HG02981 (cell line): Measurements from ENCODE around the gene AIFM3.
"Not testable (repeated sequence)": the region's sequence is repeated elsewhere in the genome, so short reads cannot be mapped to it uniquely, and the experiment has no call there.

ENCODE experiments used
- ATAC-seq: cut with Tn5 transposase; IDR thresholded peaks from one replicate; pipeline ENCODE4 v1.9.1; 2021; ENCODE audit warnings: mild to moderate bottlenecking, moderate library complexity; ENCODE audit not compliant: unreplicated experiment

Gene AIFM3

DNA sequence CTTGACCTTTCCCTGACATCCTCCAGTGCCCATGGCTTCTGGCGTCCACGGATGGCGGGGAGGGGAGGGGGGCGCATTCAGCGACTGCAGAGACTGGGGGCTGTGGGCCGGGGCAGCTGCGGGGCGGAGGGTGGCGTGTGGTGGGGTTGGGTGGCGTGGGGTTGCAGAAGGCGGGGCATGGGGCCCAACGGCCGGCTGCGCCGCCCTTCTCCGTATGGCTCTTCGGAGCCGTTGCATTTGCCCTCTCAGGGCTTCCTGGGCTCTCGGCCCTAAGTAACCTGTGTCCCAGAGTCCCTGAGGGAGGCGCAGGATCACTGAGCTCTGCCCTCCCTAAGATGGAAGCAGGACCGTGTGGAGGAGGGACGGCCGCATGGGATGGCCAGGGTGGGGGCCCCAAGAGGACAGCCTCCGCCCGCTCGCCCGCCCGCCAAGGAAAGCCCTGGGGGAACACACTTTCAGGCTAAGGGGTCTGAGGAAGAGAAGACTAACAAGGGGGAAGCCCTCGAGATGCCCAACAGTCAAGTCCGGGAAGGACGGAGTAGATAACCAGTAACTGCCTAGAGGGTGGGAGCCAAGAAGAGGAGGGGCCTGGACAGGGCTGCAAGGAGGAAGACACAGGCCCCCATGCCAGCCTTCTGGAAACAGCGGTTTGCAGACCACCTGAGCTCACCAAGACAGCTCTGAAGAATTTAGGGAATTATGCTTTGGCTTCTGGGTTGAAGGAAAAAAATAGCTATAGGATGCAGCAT, 9.2 kb upstream of the AIFM3 start:
- ATAC-seq = no peak

DNA sequence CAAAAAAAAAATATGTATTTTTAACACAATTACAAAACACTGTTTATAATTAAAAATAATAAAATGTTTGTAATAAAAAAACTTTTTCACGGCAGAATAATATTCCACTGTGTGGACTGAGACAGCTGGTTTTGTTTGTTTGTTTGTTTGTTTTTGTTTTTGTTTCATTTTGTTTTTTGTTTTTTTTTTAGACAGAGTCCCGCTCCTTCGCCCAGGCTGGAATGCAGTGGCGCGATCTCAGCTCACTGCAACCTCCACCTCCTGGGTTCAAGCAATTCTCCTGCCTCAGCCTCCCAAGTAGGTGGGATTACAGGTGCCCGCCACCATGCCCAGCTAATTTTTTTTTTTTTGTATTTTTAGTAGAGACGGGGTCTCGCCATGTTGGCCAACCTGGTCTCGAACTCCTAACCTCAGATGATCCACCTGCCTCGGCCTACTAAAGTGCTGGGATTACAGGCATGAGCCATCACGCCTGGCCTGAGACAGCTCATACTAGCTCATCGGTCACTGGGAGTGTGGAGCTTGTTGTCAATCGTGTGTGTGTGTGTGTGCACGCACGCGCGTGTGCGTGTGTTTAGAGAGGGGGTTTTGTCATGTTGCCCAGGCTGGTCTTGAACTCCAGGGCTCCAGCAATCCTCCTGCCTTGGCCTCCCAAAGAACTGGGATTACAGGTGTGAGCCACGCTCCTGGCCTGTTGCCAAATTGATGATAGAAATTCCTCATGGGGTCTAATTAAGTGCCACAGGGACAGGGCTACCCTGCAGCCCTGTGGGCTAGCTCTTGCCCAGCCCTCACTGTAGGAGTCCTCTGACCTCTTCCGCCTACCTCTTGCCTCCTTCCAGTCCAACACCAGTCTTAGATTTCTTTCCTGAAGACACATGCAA, 7.2 kb upstream of the AIFM3 start:
- ATAC-seq = no peak

GRCh38 chr22:20960609-20961008, 6.4 kb upstream of the AIFM3 start:
- no peak for ATAC-seq

GRCh38 chr22:20962491-20962945, 4.5 kb upstream of the AIFM3 start:
- no peak for ATAC-seq

DNA sequence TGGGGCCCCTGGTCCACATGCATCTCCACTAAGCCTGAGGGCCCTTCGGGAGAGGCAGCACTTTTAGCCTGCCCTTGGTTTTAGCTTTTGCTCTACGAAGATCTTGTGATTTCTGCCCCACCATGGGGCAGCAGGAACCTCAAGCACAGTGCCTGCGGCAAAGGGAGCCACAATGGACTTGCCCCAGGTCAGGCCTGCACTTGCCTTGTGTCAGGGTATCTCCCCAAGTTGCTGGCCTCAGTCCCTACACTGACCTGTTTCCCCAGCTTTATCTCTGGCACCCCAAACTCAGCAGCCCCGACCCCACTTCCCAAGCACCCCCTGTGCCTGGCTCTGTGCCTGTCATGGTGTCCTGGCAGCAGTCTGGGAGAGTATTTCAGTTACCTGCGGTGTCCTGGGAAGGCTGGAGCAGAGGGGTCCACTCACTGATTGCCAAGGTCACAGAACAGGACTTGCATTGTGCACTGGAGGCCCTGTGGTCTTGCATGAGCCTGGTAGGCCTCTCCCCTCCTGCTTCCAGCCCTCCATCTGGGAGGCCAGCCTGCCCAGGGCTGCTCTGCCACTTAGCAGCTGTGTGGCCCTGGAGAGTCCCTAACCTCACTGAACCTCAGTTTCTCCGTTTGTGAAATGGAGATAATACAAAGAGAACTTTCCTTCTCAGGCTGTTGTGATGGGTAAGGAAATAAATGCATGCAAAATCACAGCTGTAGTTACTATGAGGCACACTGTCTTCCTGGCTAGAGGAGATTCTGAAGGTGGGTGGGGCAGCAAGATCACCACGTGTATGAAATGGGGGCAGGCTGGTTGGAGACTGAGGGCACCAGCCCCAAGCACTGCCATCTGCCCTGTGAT, 3.6 kb upstream of the AIFM3 start:
- ATAC-seq = no peak

GRCh38 chr22:20964090-20964798, 2.8 kb upstream of the AIFM3 start:
- ATAC-seq = no peak

DNA sequence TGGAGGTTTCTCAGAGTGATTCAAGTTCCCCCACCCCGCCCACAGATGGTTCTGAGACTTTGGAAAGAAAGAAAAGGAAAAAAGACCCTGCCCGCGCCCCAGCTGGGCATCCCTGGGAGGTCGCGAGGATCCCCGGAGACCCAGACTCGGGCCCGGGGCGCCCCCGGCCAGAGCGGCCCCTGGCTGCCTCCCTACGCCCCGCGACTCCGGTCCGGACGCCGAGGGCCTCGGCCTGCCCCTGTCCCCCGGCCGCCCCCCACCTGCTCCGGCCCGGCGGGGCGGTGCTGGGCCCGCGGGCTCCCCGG, 2.3 kb upstream of the AIFM3 start:
- ATAC-seq = no peak

- ATAC-seq = no peak
These were observed 1.8 kb upstream of the AIFM3 start for GRCh38 chr22:20965104-20965887.

DNA sequence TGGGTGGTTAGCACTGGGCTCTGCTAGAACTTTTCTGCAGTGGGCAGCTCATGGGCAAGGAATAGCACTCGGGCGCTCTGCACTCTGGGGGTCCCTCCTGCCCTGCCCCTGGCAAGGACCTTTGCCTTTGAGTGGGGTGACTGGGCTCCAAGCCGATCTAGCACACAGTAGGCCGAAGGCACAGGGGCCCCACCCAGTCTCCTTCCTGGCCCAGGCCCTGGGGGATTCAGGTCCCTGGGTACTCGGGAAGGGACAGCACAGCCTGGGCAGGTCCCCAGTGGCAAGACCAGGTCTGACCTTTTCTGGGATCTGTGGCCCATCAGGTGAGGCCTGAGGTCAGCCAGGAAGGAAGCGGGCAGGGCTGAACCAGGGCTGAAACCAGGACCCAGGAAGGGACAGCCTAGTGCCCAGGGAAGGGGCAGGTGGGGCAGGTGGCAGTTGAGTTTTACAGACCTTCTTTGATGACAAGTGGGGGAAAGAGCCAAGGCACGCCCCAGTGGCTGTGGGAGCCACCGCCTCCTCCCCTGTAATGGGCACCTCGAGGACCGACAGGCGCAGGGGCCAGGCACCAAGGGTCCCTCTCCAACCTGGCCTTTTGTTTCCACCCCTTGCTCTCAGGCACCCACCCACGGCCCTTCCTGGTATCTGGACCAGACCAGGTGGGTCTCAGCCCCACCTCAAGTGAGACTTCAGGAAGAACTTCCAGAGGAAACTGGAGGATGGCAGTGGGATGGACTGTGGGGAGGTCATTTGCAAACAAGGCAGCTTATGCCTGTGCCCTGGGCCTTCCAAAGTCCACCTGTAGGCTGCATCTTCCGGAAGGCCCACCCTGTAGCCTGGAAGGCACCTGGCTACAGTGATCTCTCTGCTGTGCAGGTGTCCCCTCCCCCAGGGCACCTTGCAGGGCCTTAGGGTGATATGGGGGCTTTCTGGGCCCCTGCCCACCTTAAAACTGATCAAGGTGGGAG, 883 bp upstream of the AIFM3 start:
- ATAC-seq = no peak

DNA sequence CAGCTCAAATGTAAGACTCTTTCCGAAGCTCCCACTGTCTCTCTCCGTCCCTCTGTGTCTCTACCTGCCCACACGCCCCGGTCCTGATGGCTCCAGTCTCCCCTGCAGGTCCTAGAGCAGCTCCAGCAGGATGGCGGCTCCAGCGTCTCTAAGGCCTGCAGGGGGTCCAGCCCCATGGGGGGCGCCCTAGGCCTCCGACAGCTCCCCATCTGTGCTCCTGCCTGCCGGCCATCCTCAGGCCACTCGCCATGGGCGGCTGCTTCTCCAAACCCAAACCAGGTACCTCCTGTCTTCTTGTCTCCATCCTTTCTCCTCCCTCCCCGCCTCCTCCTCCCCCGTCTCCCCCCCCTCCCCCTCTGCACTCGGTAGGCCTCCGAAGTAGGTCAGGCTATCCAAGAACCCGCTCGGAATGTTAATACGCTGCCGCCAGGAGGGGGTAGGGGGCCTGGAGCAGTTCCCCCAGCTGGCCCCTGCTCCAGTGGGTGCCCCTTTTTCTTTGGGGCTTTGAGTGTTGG, 699 bp downstream of the AIFM3 start:
- ATAC-seq = no peak

GRCh38 chr22:20968281-20968977, 1.4 kb downstream of the AIFM3 start:
- no peak for ATAC-seq

DNA sequence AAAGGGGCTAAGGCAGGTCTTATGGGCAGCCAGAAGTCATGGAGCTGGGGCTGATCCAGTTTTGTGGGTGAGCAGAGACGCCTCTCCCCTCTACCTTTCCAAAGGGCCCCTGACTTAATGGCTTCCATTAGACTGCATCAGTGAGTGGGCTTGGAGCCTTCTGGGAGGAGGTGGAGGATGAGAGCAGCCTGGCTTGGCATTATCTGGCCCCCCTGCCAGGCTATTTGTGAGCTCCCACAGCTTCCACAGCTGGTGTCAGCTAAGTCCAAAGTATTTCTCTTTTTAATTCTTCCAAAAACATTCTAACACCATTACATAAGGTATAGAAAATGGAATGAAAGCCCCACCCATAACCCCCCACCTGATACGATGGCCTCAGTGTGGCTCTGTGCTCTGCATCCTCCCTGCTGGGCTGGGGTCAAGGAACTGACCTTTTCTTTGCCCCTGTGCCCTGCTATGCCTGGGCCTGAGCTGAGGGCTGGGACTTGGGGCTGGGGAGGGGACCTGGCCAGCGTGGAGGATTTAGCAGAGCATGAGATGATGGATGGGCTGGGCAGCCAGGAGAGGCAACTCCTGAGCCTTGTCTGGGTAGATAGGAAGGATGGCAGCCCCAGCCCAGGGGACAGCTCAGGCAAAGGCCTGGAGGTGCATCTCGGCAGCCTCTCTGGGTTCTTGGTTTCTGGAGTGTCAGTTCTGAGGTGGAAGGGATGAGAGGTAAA, 4.0 kb downstream of the AIFM3 start:
- no peak for ATAC-seq

GRCh38 chr22:20972014-20972694, 5.1 kb downstream of the AIFM3 start:
- not testable (repeated sequence) for ATAC-seq

- ATAC-seq = no peak
These were observed 6.0 kb downstream of the AIFM3 start for GRCh38 chr22:20972933-20973577.

DNA sequence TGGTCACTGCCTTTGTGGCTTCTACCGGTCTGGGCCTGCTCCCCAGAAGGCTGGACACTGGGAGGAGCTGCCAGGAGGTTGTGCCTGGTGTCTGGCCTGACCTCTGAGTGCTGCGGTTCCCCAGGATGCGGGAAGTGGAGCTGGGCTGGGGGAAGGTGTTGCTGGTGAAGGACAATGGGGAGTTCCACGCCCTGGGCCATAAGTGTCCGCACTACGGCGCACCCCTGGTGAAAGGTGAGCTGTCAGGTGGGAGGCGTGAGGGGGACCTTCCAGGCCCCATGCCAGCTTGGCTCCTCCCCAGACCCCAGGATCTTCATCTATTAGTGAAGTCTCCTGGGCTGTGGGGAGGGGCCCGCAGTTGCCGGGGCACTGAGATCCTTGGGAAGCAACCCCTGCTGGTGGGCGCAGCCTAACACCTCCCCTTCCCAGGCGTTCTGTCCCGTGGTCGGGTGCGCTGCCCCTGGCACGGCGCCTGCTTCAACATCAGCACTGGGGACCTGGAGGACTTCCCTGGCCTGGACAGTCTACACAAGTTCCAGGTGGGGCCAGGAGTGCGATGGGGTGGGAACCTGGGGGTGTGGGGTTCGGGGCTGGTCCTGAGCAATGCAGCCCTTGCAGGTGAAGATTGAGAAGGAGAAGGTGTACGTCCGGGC, 6.7 kb downstream of the AIFM3 start:
- ATAC-seq = no peak
